Fibroblast of skin of left biceps (primary cell): ENCODE data around the gene CLEC18A.
A peak's percentile ranks its signal among the peaks of the same experiment; 100 is the strongest.
"Not testable (repeated sequence)": the region's sequence is repeated elsewhere in the genome, so short reads cannot be mapped to it uniquely, and the experiment has no call there.

Experiments
- DNase-seq, 2 experiments: peaks; one replicate each; pipeline ENCODE4 v3.0.0-alpha.2; 2013; ENCODE audit warnings: low read depth in 2 of 2

The CLEC18A gene

DNA sequence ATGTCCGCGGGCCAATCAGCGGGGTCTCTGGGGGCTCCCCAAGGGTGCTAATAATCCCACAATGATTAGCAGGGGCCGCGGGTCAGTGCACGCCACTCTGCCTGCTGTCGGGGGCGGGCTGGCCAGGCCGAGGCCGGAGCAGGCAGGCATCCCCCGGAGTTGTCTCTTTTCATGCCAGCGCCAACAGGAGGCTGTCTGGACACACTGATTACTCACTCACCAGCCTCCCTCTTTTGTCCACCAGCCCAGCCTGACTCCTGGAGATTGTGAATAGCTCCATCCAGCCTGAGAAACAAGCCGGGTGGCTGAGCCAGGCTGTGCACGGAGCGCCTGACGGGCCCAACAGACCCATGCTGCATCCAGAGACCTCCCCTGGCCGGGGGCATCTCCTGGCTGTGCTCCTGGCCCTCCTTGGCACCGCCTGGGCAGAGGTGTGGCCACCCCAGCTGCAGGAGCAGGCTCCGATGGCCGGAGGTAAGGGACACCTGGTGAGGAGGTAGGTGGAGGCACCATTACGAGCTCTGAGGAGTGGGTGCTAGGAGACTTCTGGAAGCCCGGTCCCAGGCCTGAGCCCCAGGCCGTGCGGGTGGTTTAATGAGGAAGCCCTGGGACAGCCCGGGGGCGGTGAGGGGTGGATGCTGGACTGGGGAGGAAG lies at the start of gene CLEC18A:
Gene CLEC18A, plus strand, starts transcription at position 318 of the 655 bp plus-strand sequence. Its CDS starts 33 bp downstream, at position 351.
- not testable (repeated sequence) for DNase-seq

DNA sequence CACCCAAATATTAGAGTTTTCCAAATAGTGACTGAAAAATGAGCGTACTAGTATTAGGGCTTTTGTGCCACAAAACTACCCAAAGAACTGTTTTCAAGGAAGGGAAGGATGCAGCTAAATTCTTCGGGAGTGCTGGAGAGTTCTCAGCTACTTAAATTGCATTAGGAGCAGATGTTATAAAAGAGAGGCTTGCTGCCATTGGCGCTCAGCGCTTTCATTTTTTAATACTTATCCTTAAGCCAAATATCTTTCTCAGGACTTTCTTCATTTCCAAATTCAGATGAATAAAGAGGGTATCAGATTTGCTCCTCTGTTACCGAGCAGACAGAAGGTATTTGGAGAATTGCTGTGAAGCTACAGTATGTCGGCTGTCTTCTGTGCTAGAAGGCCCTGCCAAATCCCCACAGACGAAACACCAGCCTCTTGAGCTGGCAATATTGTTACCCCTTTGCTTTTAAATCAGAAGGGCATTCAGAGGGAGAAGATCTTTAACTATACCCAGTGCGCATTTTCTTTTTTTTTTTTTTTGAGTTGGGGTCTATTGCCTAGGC lies 47.2 kb upstream of the CLEC18A start:
- no peak for DNase-seq

DNA sequence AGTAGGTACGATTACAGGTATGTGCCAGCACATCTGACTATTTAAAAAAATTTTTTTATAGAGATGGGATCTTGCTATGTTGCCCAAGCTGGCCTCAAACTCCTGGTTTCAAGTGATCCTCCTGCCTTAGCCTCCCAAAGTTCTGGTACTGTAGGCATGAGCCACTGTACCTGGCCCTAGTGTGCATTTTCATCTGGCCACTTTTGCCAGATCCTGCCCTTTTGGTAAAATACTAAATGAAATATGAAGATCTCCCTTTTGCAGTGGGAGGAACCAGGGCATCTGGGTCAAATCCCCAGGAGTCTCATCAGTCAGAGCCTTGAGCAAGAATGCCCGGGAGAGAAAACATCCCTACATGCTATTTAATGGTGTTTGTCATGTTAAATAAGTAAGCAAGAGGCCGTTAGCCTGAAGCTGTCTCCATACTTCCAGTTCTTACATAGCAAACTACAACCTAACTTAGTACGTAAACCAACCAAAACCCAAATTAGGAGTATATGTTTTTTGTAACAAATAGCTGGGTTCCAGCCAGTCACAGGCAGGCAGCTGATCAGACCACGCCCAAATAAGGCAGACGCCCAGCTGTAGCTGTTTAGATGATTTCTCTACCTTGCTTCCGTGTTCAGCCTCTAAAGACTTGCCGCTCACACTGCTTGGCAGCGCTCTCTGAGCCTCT lies 46.5 kb upstream of the CLEC18A start:
- DNase-seq = no peak

DNA sequence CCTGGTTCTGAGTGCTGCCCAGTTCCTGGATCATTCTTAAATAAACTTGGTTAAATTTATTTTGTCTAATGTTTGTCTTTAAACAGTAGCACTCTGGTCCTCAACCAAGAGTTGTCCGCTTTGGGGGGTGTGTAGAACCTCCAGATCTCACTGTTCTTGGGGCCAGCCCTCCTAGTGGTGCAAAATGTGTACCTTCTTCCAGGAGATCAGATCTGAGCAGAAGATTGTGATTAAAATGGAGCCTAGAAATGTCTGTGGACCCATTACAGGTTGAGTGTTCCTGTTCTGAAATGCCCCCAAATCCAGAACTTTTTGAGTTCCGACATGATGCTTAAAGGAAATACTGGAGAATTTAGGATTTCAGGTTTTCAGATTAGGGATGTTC lies 46.0 kb upstream of the CLEC18A start:
- no peak for DNase-seq

DNA sequence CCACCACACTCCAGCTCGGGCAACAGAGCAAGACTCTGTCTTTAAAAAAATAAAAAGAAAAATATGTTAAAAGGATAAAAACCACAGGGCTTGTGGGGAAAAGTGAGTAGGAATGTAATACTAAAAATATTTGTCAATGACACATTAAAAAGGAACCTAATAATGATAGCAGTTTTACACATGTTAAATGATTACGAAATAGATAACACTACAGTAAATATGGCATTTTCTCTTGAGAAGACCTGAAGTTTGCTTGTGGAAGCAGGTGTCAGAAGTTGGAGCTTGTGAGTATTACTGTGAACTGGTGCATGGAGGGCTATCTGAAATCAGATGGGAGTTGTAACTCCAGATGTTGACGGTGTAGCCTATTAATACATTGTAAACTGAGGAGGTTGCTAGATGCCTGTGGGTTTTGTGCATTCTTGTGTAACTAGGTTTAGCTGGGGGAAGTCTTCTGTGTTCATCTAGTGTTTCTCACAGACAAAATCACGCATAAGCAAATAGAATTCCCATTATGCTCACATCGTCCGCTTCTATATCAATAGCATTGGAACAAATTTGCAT lies 44.2 kb upstream of the CLEC18A start:
- DNase-seq = peak; percentile 73 to 74

DNA sequence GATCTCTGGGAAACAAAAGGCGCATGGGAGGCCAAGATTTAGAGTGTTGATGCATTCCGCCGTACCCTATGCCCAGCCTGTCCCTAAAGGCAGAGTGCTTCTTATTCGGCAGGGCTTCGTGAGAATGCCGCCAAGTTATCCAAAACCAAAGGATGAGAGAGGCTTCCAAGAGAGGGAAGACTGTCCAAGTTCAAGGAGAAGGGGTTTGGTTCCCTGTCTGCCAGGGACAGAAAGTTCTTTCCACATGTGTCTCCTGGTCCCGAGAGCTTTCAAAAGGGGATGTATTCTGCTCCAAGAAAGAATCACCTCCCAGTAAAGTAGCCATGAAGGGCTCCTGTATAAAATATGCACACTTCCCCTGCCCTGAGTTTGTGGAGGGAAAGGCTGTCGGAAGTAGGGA lies 42.1 kb upstream of the CLEC18A start:
- DNase-seq = no peak

DNA sequence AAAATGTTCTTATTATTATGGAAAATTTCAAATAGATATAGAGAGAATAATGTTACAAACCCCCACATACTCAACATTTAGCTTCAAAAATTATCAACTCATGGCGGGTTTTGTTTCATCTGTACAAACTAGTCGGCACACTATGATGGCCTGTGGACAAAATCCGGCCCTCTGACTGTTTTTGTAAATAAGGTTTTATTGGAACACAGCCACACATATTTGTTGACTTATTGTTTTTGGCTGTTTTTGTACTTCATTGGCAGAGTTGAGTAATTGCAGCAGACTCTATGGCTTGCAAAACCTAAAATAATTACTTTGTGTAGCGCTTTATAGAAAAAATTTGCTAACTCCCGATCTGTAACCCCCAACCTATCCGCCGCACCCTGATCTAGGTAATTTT lies 41.4 kb upstream of the CLEC18A start:
- DNase-seq = no peak

DNA sequence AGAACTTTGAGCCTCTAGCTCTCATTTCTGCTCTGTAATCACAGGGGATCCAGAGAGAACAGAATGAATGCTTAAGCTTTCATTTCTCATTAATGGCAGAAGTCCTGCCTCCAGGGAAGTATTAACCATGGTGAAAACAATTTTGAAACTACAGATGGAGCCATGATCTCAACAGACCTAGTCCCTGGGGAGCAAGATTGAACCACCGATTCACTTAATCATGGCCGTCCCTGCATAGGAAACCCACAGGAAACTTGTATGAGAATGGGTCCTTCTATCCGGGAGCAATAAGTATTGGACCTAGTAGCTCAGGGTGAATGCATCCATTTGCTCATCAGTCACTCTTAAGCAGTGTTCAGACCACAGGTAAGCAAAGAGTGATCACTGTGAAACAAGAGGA lies 40.2 kb upstream of the CLEC18A start:
- no peak for DNase-seq

DNA sequence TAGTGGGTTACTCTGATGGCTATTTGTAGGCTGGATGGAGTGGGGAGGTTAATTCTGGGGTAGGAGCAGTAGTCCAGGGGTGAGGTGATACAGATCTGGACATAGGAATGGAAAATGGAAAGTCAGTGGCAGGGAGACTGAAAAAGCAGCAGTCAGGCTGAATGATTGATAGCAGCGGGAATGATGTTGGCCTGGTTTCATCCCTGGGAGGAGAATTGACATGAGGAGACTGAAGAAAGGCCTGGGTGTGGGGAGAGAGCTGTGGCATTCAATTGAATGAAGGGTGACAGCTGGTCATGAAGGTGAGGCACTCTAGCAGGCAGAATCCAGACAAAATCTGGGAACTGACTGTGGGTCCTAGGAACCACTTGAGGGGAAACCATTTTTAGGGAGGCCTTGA lies 34.7 kb upstream of the CLEC18A start:
- DNase-seq = no peak

DNA sequence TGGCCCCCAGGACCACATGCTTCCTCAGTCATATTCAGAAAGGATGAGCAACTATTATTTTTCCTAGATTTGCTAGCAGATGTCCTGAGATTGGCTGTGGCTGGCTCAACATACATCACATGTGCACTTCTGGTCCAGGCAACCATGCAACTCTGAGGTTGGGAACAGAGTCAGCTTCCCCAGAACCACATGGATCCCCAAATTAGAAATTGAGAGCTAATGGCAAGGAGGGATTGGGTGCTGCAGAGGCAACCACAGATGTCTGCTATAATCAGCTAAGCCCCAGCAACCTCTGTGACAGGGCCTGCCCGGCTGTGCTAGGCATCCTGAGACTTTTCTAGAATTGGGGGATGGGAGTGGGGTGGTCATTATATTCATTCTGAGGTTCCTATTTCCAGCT lies 33.8 kb upstream of the CLEC18A start:
- no peak for DNase-seq

DNA sequence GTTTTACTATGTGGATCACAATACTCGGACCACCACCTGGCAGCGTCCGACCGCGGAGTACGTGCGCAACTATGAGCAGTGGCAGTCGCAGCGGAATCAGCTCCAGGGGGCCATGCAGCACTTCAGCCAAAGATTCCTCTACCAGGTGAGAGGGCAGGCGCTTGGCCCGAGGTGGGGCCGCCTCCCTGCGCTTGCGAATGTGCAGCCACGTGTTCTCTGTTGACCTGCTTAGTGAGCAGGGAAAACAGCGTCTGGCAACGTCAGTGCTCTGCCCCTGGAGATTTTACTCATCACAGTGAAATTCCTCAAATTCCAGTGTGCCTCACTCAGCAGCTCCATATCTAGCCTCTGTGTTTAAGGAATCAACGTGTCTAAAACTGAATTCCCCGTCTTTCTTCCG lies 33.4 kb upstream of the CLEC18A start:
- peak; percentile 87 to 89 for DNase-seq

DNA sequence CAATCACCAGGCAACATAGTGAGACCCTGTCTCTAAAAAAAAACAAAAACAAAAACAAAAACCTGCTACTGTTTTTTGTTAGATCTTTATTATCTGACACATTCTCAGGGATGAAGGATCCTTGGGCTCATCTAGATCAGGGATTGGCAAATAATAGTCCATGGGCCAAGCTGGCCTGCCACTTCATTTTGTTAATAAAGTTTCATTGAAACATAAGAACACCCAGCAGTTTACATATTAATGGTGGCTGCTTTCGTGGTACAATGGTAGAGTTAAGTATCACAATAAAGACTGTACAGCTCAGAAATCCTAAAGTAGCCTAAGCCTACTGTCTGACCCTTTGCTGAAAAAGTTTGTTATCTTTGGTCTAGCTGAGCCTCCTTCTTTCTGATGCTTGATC lies 32.9 kb upstream of the CLEC18A start:
- no peak for DNase-seq

DNA sequence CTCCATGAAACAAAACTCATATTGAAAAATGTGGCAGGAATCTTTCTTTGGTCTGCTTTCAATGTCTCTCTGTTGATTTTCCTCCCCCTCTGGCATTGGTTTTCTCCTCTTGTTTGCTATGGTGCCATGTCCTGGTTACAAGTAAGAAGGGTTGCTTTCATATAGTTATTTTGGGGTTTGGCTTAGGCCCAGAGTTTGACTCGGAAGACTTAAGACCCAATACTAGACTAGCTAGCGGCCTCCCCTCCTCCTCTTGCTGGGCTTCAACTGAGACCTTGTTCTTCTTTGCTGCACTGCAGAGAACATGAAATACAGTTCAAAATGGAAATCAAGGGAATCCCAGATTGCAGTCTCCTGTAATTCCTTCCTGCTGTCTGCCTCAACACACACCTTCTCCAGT lies 30.0 kb upstream of the CLEC18A start:
- no peak for DNase-seq

DNA sequence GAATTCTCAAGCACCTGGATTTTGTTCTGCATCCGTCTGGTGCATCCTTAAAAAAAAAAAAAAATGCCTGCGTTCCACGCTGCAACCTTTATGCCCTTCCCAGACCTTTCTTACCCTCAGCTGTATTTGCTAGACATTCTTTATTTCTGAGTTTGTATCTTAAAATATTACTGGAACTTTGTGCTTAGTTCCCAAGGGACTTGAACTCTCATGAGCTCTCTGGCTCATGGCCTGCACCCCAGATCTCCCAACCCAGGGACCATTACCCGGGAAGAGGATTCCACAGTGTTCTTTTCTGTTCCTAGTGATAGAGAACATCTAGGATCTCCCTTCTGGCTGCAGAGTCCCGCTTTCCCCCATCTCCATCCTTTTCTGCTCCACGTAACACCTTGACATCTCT lies 28.9 kb upstream of the CLEC18A start:
- no peak for DNase-seq

DNA sequence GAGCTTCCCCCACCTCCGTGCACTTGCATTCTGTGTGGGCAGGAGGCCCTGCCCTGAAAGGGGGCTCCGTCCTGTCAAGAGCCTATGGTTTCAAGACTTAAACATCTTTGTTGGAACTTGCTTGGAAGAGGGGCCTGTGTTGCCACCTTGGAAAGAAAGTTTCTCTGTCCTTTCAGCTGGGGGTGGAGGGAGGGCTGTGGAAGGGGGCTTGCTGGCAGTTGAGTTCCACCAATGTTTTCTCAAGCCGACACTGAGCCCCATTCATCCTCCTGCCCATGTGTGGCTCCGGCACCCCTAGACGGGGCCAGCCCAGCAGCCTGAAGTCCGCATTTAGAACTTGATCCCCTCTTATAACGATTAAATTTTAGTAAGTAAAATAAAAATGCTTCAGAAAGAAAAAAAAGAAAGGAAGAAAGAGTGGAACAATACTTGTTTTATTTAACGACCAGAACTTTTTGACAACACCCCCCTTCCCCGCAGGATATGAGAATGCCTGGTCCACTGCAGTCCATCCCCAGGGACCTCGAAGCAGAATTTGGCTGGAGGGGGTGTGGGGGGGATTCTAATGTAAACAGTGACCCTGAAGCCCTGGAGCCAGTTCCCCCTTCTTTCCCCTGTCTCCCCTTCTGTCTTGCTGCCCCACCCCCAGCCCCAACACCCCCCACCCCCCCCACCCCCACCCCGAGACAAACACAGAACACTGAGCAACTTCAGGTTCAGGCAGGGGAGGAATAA lies 26.9 kb upstream of the CLEC18A start:
- DNase-seq = no peak

DNA sequence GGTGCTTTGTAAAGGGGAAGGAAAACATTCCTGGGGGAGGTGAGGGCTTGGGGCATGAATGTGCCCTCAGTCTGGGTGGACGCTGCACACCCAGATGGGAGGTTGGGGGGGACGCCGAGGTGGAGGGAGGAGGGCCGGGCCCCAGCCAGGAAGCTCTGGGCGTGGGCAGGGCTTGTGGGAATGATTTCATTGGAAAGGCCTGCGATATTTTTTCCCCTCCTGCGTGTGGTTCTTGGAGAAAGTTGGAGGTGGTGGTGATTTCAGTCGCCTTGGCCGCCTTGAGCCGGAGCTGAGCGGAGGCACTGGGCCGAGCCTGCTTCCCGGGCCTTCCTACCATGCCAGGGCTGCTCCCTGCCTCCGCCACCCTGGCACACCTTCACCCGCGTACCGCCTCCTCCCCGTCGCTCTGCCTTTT lies 26.4 kb upstream of the CLEC18A start:
- peak in 1 of 2 experiments; percentile 48 for DNase-seq

DNA sequence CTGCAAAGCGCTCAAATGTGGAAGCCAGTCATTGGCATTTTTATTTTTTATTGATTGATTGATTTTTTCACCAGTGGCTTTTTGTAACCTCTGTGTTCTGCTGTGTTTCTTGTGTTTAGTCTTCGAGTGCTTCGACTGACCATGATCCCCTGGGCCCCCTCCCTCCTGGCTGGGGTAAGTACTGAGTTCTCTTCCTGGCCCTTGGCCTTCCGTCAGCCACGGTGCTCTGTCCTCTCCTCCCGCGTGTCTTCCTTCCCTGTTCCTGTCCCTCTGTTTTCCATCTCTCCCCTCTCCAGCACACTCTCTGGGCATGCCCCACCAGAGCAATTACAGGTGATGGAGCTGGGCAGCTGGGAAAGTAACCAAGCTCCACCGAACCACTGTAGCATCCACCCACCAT lies 25.8 kb upstream of the CLEC18A start:
- DNase-seq = no peak

DNA sequence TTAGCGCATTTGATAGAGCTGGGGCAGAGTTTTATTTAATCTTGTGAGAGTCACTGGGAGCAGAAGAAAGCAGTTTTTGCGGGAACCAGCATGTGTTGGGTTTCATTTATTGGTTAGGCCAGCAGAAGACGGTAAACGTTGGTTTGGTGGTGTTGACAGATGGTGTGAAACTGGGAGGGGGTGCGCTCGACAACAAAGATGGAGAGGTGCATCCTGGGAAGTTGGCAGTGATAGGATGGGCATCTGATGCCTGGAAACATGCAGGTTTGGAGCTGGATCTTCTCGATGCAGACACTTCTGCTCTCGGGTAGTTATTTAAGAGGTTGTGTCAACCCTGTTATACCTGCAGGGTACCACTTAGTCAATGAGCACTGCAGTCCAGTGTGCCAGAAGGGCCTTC lies 24.9 kb upstream of the CLEC18A start:
- DNase-seq = no peak

DNA sequence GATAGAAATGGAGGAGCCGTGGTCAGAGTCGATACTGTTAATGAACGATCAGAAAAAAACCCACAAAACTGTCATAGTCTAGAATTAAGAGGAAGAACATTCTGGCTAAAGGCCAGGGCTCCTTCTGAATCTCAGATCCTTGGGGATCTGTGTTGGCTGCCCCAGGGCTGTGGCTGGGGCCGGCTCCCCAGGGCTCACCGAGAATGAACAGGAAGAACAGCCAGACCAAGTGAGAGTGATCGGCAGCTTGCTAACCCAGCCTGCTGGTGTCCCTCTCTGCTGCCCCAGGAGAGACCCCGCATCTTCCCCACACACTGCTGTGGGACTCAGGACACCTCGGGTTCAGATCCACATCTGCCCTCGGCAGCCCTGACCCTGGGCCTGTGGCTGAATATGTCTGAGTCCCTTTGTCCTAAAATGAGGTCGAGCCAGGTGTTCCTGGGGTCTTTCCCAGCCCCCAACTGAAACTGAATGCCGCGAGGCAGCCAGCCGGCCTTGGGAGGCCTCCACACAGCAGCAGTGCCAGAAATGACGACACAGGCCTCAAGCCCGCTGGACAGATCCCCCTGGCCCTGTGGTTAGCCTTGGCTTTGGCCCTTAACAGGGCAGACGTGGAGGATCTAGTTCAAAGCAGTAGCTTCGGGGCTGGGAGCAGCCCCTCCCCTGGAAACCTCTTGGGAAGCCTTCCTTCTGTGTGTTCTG lies 23.9 kb upstream of the CLEC18A start:
- DNase-seq = no peak

DNA sequence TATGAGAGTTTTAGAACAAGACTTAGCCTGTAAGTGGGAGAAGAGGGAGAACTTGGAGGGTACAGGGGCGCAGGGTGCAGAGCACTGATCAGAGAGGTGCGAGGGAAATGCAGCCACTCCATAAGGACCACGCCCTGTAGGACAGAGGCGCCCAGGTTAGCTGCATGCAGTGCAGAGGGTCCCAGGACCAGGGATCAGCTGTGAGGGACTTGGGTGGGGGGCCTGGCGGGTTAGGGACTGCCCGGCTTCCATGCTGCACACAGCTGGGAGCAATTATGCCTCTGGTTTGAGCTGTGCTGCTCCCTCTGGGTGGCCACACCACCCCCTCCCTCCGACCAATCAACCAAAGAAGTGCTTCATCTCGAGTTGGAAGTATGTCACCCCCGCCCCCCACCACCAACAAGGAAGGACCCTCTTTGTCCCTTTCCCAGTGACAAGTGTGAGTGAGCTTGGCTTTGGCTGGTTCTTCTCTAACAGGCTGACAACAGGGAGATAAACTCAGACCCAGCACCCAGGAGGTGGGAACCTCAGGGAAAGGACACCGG lies 22.2 kb upstream of the CLEC18A start:
- no peak for DNase-seq

DNA sequence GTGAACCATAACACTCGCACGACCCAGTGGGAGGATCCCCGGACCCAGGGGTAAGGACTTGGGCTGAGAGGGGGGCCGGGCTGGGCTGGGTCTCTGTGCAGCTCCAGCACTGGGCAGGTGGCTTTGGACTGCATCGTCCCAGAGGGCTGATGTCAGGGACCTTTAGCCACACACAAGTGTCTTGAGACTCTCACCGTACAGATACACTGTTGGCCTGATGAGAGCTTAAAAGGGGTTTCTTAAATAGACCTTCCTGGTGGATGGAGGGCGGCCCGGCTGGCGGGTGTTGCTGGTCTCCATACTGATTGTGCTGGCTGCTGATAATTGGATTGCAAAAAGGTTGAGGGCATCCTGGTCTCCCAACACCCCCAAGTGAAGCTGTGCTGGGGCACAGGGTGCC lies 21.7 kb upstream of the CLEC18A start:
- no peak for DNase-seq
